ENCODE data around the gene CDHR4. TPM values are rescaled to one million over a fixed set of nuclear protein-coding genes. Genes with fewer than 3 reads are reported as not detected.

CDHR4 gene
- total RNA-seq, 2 experiments from 2014 or later = 0.32 TPM; not detected in 1

DNA sequence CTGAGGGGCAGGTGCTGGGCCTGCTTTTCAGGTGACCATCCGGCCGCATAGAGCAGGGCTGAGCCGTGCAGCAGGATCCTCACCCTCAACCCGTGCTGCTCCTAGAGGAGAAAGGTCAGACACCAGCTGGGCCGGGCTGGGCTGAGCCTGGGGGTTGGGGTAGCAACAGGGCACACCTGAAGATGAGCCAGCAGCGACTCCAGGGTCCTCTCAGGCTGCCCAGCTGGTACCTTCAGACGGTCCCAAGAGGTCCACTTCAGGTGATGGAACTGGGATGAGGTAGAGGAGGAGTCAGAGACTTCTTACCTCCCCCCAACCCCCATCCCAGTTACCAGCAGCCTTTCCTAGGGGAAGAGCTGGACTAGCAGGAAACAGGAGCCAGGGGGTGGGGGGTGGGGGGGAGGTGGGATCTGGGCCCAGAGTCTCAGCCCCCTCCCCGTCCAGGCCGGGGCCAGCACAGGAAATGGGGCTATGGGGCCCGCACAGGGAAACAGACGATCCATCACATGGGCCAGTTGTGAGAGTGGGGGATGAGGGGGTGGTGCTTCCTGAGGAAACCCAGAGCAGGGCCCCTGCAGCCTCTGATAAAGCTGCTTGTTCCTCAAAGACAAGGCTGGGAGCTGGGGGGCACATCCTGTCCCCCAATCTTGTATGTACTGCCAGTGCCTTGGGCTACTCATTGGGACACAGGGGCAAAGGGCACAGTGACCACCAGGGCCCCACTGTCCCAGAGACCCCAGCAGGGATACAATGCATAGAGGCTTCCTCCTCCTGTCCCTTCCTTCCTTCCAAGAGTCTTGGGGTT is 6.4 kb upstream of the CDHR4 start:
- Histone ChIP-seq H4K20me1 (ENCODE audit: insufficient read depth, low read length) (no peaks in the 10 kb centered on the region), H3K36me3 (ENCODE audit: insufficient read depth, low read length) (no peaks in the 10 kb centered on the region), H3K4me2 (ENCODE audit: low read length) (peak overlapping the region; percentile 96), H3K4me3 (ENCODE audit: low read depth, low read length, poor library complexity, severe bottlenecking) (peak overlapping the region; percentile 82), H3K79me2 (ENCODE audit: insufficient read depth, low read depth, low read length) (no peaks in the 10 kb centered on the region; the same call in 1 of the 2 replicates), H3K9me3 (ENCODE audit: low read length) (no peaks in the 10 kb centered on the region), H3K27ac (ENCODE audit: low read depth, low read length, poor library complexity, severe bottlenecking) (peak overlapping the region; percentile 96), H3K9me2 (ENCODE audit: insufficient read depth, low read length) (no peaks in the 10 kb centered on the region), H2AFZ (ENCODE audit: low read length) (peak overlapping the region; percentile 11; the same call in 1 of the 2 replicates), H3K4me1 (ENCODE audit: insufficient read depth, low read length, poor library complexity, severe bottlenecking) (peaks cover 59% of the 10 kb centered on the region)
- CTCF ChIA-PET (ENCODE audit: unreplicated experiment) = interaction anchor here (0.5 to 4.5 kb wide), 6 partner anchors 8 to 332 kb away, joined by 3 to 29 read pairs (median 4); partner anchors contain the start of gene UBA7
- intact Hi-C loops (cut with micrococcal nuclease; ENCODE audit: unreplicated experiment) = loop anchor here (1.0 to 10.0 kb wide), 2 partner anchors 82 to 419 kb away; no protein-coding TSS in a partner anchor
- POLR2A ChIA-PET = interaction anchor here (0.6 to 2.1 kb wide), 5 partner anchors 8 to 1249 kb away, joined by 3 to 15 read pairs (median 6); partner anchors contain the start of gene UBA7
- peak; percentile 78 for DNase-seq (ENCODE audit: low spot score)
- TF ChIP-seq, protein P1, sequence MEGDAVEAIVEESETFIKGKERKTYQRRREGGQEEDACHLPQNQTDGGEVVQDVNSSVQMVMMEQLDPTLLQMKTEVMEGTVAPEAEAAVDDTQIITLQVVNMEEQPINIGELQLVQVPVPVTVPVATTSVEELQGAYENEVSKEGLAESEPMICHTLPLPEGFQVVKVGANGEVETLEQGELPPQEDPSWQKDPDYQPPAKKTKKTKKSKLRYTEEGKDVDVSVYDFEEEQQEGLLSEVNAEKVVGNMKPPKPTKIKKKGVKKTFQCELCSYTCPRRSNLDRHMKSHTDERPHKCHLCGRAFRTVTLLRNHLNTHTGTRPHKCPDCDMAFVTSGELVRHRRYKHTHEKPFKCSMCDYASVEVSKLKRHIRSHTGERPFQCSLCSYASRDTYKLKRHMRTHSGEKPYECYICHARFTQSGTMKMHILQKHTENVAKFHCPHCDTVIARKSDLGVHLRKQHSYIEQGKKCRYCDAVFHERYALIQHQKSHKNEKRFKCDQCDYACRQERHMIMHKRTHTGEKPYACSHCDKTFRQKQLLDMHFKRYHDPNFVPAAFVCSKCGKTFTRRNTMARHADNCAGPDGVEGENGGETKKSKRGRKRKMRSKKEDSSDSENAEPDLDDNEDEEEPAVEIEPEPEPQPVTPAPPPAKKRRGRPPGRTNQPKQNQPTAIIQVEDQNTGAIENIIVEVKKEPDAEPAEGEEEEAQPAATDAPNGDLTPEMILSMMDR (conservative IDR thresholded peaks at IDR 0.05; ENCODE audit: low read length) = no peak
- no peak for TF ChIP-seq EZH2phosphoT487 (IDR thresholded peaks at IDR 0.05; ENCODE audit: borderline replicate concordance, low read depth, low read length)
- no TSS peak for BruUV-seq (replicated peaks)

DNA sequence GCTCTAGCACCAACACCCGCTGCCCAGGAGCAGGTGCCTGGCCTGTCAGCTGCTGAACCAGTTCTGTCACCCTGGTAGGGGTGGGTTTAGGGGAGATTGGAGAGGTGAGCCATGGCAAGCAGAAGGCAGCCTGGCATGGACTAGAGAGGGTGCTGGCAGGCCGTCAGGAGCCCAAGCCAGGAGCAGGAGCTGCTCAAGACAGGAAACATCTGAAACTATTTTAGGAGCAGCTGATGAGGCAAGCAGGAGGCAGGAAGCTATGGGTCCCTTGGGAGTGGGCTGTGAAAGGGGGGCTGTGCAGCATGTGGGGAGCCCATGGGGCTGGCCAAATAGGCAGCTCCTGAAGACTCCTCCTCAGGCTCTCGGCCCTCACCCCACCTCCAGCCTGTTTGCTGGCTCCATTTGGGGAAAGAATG is 5.7 kb upstream of the CDHR4 start:
- Histone ChIP-seq H3K9me3 (ENCODE audit: low read length) (no peaks in the 10 kb centered on the region), H3K9me2 (ENCODE audit: insufficient read depth, low read length) (no peaks in the 10 kb centered on the region), H3K79me2 (ENCODE audit: insufficient read depth, low read depth, low read length) (no peaks in the 10 kb centered on the region; the same call in 1 of the 2 replicates), H3K27ac (ENCODE audit: low read depth, low read length, poor library complexity, severe bottlenecking) (peak overlapping the region; percentile 96), H2AFZ (ENCODE audit: low read length) (peak overlapping the region; percentile 11; the same call in 1 of the 2 replicates), H4K20me1 (ENCODE audit: insufficient read depth, low read length) (no peaks in the 10 kb centered on the region), H3K36me3 (ENCODE audit: insufficient read depth, low read length) (no peaks in the 10 kb centered on the region), H3K4me2 (ENCODE audit: low read length) (peak overlapping the region; percentile 96), H3K4me1 (ENCODE audit: insufficient read depth, low read length, poor library complexity, severe bottlenecking) (peaks cover 59% of the 10 kb centered on the region), H3K4me3 (ENCODE audit: low read depth, low read length, poor library complexity, severe bottlenecking) (peak overlapping the region; percentile 82)
- CTCF ChIA-PET (ENCODE audit: unreplicated experiment) = interaction anchor here (0.7 to 4.5 kb wide), 4 partner anchors 8 to 33 kb away, joined by 3 to 29 read pairs (median 4); partner anchors contain the start of gene UBA7
- intact Hi-C loops (cut with micrococcal nuclease; ENCODE audit: unreplicated experiment) = loop anchor here (1.0 to 10.0 kb wide), 2 partner anchors 81 to 419 kb away; no protein-coding TSS in a partner anchor
- no TSS peak for BruUV-seq (replicated peaks)
- POLR2A ChIA-PET = interaction anchor here (0.7 to 2.1 kb wide), 6 partner anchors 8 to 1248 kb away, joined by 3 to 15 read pairs (median 4); partner anchors contain the start of genes IP6K1 and UBA7
- peak; percentile 86 for DNase-seq (ENCODE audit: low spot score)
- TF ChIP-seq, protein P1 (conservative IDR thresholded peaks at IDR 0.05; ENCODE audit: low read length) = no peak
- TF ChIP-seq EZH2phosphoT487 (IDR thresholded peaks at IDR 0.05; ENCODE audit: borderline replicate concordance, low read depth, low read length) = no peak

All from OCI-LY7 (cell line).